ENCODE data around the gene TECPR1. TPM values are rescaled to one million over a fixed set of nuclear protein-coding genes. Genes with fewer than 3 reads are reported as not detected.

The TECPR1 gene
- polyA plus RNA-seq, 1 experiment = 2.7 TPM

- Histone ChIP-seq H3K4me3 (ENCODE audit: low read depth, low read length) (no peak overlapping the region), H3K36me3 (ENCODE audit: control insufficient read depth, insufficient read depth, low read length) (peaks cover 5% of the 10 kb centered on the region), H3K27me3 (ENCODE audit: control insufficient read depth, insufficient read depth, low read length) (no peaks in the 10 kb centered on the region)
- TF ChIP-seq CTCF (IDR thresholded peaks at IDR 0.05; ENCODE audit: insufficient read depth, low read depth, low read length) = no peak
- DNase-seq (ENCODE audit: low read depth) = no peak
- ChIA-PET CTCF (no interaction called here), POLR2A (no interaction called here)
These were observed 2.5 kb upstream of the TECPR1 start for GRCh38 chr7:98254516-98254915.

GRCh38 chr7:98252425-98253054 is 508 bp upstream of the TECPR1 start:
- ChIA-PET CTCF (interaction anchor here (0.7 to 2.1 kb wide), 2 partner anchors 14 to 909 kb away, joined by 3 to 7 read pairs; no protein-coding TSS in a partner anchor), POLR2A (no interaction called here)
- no peak for TF ChIP-seq CTCF (IDR thresholded peaks at IDR 0.05; ENCODE audit: insufficient read depth, low read depth, low read length)
- peak overlapping the region; percentile 90 for H3K4me3 ChIP-seq (ENCODE audit: low read depth, low read length)
- no peak for DNase-seq (ENCODE audit: low read depth)
- H3K36me3 ChIP-seq (ENCODE audit: control insufficient read depth, insufficient read depth, low read length) = peaks cover 4% of the 10 kb centered on the region
- H3K27me3 ChIP-seq (ENCODE audit: control insufficient read depth, insufficient read depth, low read length) = no peaks in the 10 kb centered on the region

- TF ChIP-seq CTCF (IDR thresholded peaks at IDR 0.05; ENCODE audit: insufficient read depth, low read depth, low read length) = no peak
- Histone ChIP-seq H3K36me3 (ENCODE audit: control insufficient read depth, insufficient read depth, low read length) (no peaks in the 10 kb centered on the region; the same call in 1 of the 2 replicates), H3K4me3 (ENCODE audit: low read depth, low read length) (peak overlapping the region; percentile 90), H3K27me3 (ENCODE audit: control insufficient read depth, insufficient read depth, low read length) (no peaks in the 10 kb centered on the region)
- ChIA-PET POLR2A (no interaction called here), CTCF (interaction anchor here (0.6 to 1.2 kb wide), 2 partner anchors 150 to 1376 kb away, joined by 4 read pairs; no protein-coding TSS in a partner anchor)
- DNase-seq (ENCODE audit: low read depth) = no peak
These were observed 816 bp downstream of the TECPR1 start for GRCh38 chr7:98251231-98251600.

GRCh38 chr7:98250789-98251188 is 1.2 kb downstream of the TECPR1 start:
- DNase-seq (ENCODE audit: low read depth) = no peak
- no peaks in the 10 kb centered on the region for H3K27me3 ChIP-seq (ENCODE audit: control insufficient read depth, insufficient read depth, low read length)
- H3K36me3 ChIP-seq (ENCODE audit: control insufficient read depth, insufficient read depth, low read length) = peaks cover under 1% of the 10 kb centered on the region; the same call in 1 of the 2 replicates
- no peak overlapping the region for H3K4me3 ChIP-seq (ENCODE audit: low read depth, low read length)
- ChIA-PET CTCF (interaction anchor here (0.6 to 1.3 kb wide), 3 partner anchors 151 to 1376 kb away, joined by 3 to 4 read pairs (median 4); no protein-coding TSS in a partner anchor), POLR2A (no interaction called here)
- no peak for TF ChIP-seq CTCF (IDR thresholded peaks at IDR 0.05; ENCODE audit: insufficient read depth, low read depth, low read length)

- CTCF ChIA-PET = no interaction called here
- DNase-seq (ENCODE audit: low read depth) = no peak
- Histone ChIP-seq H3K27me3 (ENCODE audit: control insufficient read depth, insufficient read depth, low read length) (no peaks in the 10 kb centered on the region), H3K36me3 (ENCODE audit: control insufficient read depth, insufficient read depth, low read length) (peaks cover 3% of the 10 kb centered on the region), H3K4me3 (ENCODE audit: low read depth, low read length) (no peak overlapping the region)
- POLR2A ChIA-PET = no interaction called here
- no peak for TF ChIP-seq CTCF (IDR thresholded peaks at IDR 0.05; ENCODE audit: insufficient read depth, low read depth, low read length)
These were observed 2.9 kb downstream of the TECPR1 start for GRCh38 chr7:98249106-98249505.
